Endothelial cell of umbilical vein (primary cell): ENCODE measurements around the gene TRIP13. TPM values are rescaled to one million over a fixed set of nuclear protein-coding genes. Genes with fewer than 3 reads are reported as not detected.

ENCODE experiments used
- BruUV-seq: library from RNA; stranded (reverse); fragments of 400-500 nt; replicated peaks from 2 replicates; lab custom pipeline; 2021; lab: Mats Ljungman, UMichigan
- CTCF ChIA-PET: fragments of 300-600, 350-600 bp; sonication (Branson Sonifier 250); formaldehyde crosslinking; loops from one replicate; lab custom pipeline; 2021; ENCODE audit warnings: antibody characterized with exemption, inconsistent platforms; lab: Charles Lee
- POLR2A ChIA-PET: fragments of 300-600, 350-600 bp; sonication (Branson Sonifier 250); formaldehyde crosslinking; loops from one replicate; lab custom pipeline; 2021; ENCODE audit warnings: antibody characterized with exemption, inconsistent platforms; lab: Charles Lee
- DNase-seq: peaks from one replicate; pipeline ENCODE4 v3.0.0-alpha.2; 2011; ENCODE audit warnings: low read depth, low spot score
- FAIRE-seq: peaks from 2 replicates; lab custom pipeline; 2011; peaks lifted over from hg19 to GRCh38; lab: Jason Lieb, UNC
- H2AFZ ChIP-seq: 2 replicates; pipeline ENCODE4 v1.6.0; 2012; ENCODE audit warnings: low read depth, low read length, control low read depth, inconsistent platforms
- H3K27ac ChIP-seq: 2 replicates; pipeline ENCODE4 v1.5.1; 2011; ENCODE audit warnings: low read depth, mild to moderate bottlenecking, control low read depth, low read length, moderate library complexity; ENCODE audit not compliant: insufficient read depth
- H3K27me3 ChIP-seq, 2 experiments: 2 replicates each; pipeline versions ENCODE4 v1.6.0 to v1.6.1; 2011; ENCODE audit warnings: low read length in 2 of 2, mixed read lengths in 1 of 2; ENCODE audit not compliant: control insufficient read depth in 2 of 2, insufficient read depth in 2 of 2
- H3K36me3 ChIP-seq, 2 experiments: 2 replicates in 1 of 2; 3 replicates in 1 of 2; pipeline ENCODE4 v1.5.1; 2011; ENCODE audit warnings: low read length in 2 of 2, mild to moderate bottlenecking in 1 of 2, moderate library complexity in 1 of 2; ENCODE audit not compliant: control insufficient read depth in 2 of 2, insufficient read depth in 2 of 2; ENCODE audit errors: extremely low read depth in 1 of 2
- H3K4me1 ChIP-seq: 3 replicates; pipeline ENCODE4 v1.5.1; 2011; ENCODE audit warnings: mild to moderate bottlenecking, low read length; ENCODE audit not compliant: control insufficient read depth, insufficient read depth; ENCODE audit errors: extremely low read depth
- H3K4me2 ChIP-seq: 2 replicates; pipeline ENCODE4 v1.6.1; 2011; ENCODE audit warnings: low read length, control low read depth, mixed read lengths; ENCODE audit not compliant: insufficient read depth
- H3K4me3 ChIP-seq, 3 experiments: fragments of 200-600 bp in 1 of 3; sonication (generic), shearing (Covaris generic) in 1 of 3; replicated peaks in 1 of 3; 2 replicates each; pipeline ENCODE4 v1.5.1; 2011 to 2016; ENCODE audit warnings: control low read depth in 3 of 3, low read length in 3 of 3, mild to moderate bottlenecking in 2 of 3, inconsistent platforms in 1 of 3, low read depth in 1 of 3, moderate library complexity in 1 of 3; ENCODE audit not compliant: insufficient read depth in 1 of 3
- H3K79me2 ChIP-seq: 2 replicates; pipeline ENCODE4 v1.6.0; 2012; ENCODE audit warnings: low read length, inconsistent platforms; ENCODE audit not compliant: control insufficient read depth, insufficient read depth
- H3K9ac ChIP-seq: replicated peaks from 2 replicates; pipeline ENCODE3; 2011; ENCODE audit warnings: low read length, control low read depth; ENCODE audit not compliant: insufficient read depth; ENCODE audit errors: extremely low read depth
- H3K9me1 ChIP-seq: replicated peaks from 3 replicates; pipeline ENCODE4 v1.6.0; 2011; ENCODE audit warnings: mild to moderate bottlenecking, low read length; ENCODE audit not compliant: control insufficient read depth, insufficient read depth; ENCODE audit errors: extremely low read depth
- H3K9me3 ChIP-seq: replicated peaks from 2 replicates; pipeline ENCODE4 v1.5.1; 2012; ENCODE audit warnings: low read length, inconsistent platforms; ENCODE audit not compliant: control insufficient read depth, insufficient read depth
- H4K20me1 ChIP-seq: replicated peaks from 2 replicates; pipeline ENCODE3; 2011; ENCODE audit warnings: mild to moderate bottlenecking, low read length; ENCODE audit not compliant: control insufficient read depth, insufficient read depth; ENCODE audit errors: extremely low read depth
- CTCF ChIP-seq, 2 donors: IDR thresholded peaks; 1 replicate in 1 of 2; 2 replicates in 1 of 2; pipeline ENCODE4 v1.5.1; 2011; ENCODE audit warnings: low read length in 2 of 2, mild to moderate bottlenecking in 2 of 2, moderate library complexity in 2 of 2, control low read depth in 1 of 2, inconsistent platforms in 1 of 2, low read depth in 1 of 2; ENCODE audit not compliant: insufficient read depth in 1 of 2; ENCODE audit errors: extremely low read depth in 1 of 2
- EZH2 ChIP-seq: IDR thresholded peaks from 2 replicates; pipeline ENCODE4 v1.6.1; 2012; ENCODE audit warnings: borderline replicate concordance, low read depth, mild to moderate bottlenecking, moderate library complexity, low read length, inconsistent platforms; ENCODE audit not compliant: severe bottlenecking
- FOS ChIP-seq: IDR thresholded peaks from 2 replicates; pipeline ENCODE4 v1.6.1; 2011; ENCODE audit warnings: mild to moderate bottlenecking, low read length, moderate library complexity, borderline replicate concordance; ENCODE audit not compliant: insufficient read depth
- GATA2 ChIP-seq: IDR thresholded peaks from 2 replicates; pipeline ENCODE4 v1.7.0; 2011; ENCODE audit warnings: low read depth, mild to moderate bottlenecking, moderate library complexity, mixed read lengths, low read length; ENCODE audit not compliant: insufficient read length, insufficient read depth
- JUN ChIP-seq: IDR thresholded peaks from 2 replicates; pipeline ENCODE4 v1.6.1; 2011; ENCODE audit warnings: borderline replicate concordance, low read depth; ENCODE audit not compliant: insufficient read length, insufficient read depth
- MAX ChIP-seq: IDR thresholded peaks from 2 replicates; pipeline ENCODE4 v1.6.1; 2011; ENCODE audit not compliant: insufficient read depth, insufficient read length
- MYC ChIP-seq: IDR thresholded peaks from one replicate; pipeline ENCODE4 v1.6.1; 2011; ENCODE audit warnings: mild to moderate bottlenecking, low read depth, low read length
- POLR2A ChIP-seq: IDR thresholded peaks from 2 replicates; pipeline ENCODE4 v1.6.1; 2012; ENCODE audit warnings: low read depth, mild to moderate bottlenecking, control low read depth, low read length
- POLR2AphosphoS5 ChIP-seq: IDR thresholded peaks from 2 replicates; pipeline ENCODE4 v1.6.1; 2012; ENCODE audit warnings: low read depth, mild to moderate bottlenecking, control low read depth, low read length, moderate library complexity; ENCODE audit not compliant: insufficient read depth
- dilution Hi-C: fragments of 300-500 bp; cut with MboI; formaldehyde crosslinking; loops from one replicate; pipeline ENCODE4 v1.15.0; 2019; ENCODE audit warnings: low sequenced_read_pairs; ENCODE audit not compliant: extremely low pct_ligation_motif_present
- intact Hi-C: fragments of 100-400 bp; cut with micrococcal nuclease; formaldehyde crosslinking; loops from one replicate; pipeline ENCODE4 v1.10.0; 2022
- polyA plus RNA-seq, 4 experiments: library from polyadenylated mRNA; depleted of rRNA in 3 of 4; stranded (reverse) in 3 of 4; unstranded in 1 of 4; fragments of >200 nt; gene quantifications; 2 replicates each; pipeline versions ENCODE4 v1.2.1 to v1.2.3, GENCODE V29; 2011 to 2012; ENCODE audit warnings: missing spikeins in 1 of 4
- total RNA-seq: library from RNA; stranded (reverse); gene quantifications from 2 replicates; pipeline ENCODE4 v1.2.3, GENCODE V29; 2021

TRIP13 gene
- total and polyA plus RNA-seq, 2 donors (not counting 3 experiments of a cell fraction or from before 2014, with no cell fraction given), result 17.4 to 39.0 TPM

- CTCF ChIA-PET, result no interaction called here
- dilution Hi-C loops (no loop called here), intact Hi-C loops (no loop called here)
- POLR2A ChIA-PET, result no interaction called here
- H3K4me3 ChIP-seq, result no peak overlapping the region
- no peak overlapping the region for H2AFZ ChIP-seq
- H3K4me1 ChIP-seq, result no peaks in the 10 kb centered on the region
- H3K79me2 ChIP-seq, result no peaks in the 10 kb centered on the region
- TF ChIP-seq JUN, result no peak
- no peak for TF ChIP-seq GATA2
- TF ChIP-seq CTCF (IDR thresholded peaks at IDR 0.05; ENCODE audit: extremely low read depth in 1 of 2, insufficient read depth in 1 of 2, low read depth in 1 of 2, low read length in 2 of 2), result no peak
- TF ChIP-seq POLR2AphosphoS5, result no peak
- TF ChIP-seq EZH2, result no peak
- no peak for TF ChIP-seq MYC
- TF ChIP-seq MAX, result no peak
- TF ChIP-seq FOS, result no peak
- no peak for TF ChIP-seq POLR2A
- peaks cover 0 to 22% of the 10 kb centered on the region in 2 experiments for H3K36me3 ChIP-seq
- no peak overlapping the region for H3K27ac ChIP-seq
- H3K9me1 ChIP-seq, result no peaks in the 10 kb centered on the region
- H3K27me3 ChIP-seq, result no peaks in the 10 kb centered on the region
- no peak overlapping the region for H3K4me2 ChIP-seq
- no peak overlapping the region for H3K9ac ChIP-seq
- FAIRE-seq, result no peak
- no peak for DNase-seq
- no TSS peak for BruUV-seq
- H4K20me1 ChIP-seq, result no peaks in the 10 kb centered on the region
- no peaks in the 10 kb centered on the region for H3K9me3 ChIP-seq
Measured at GRCh38 chr5:861442-862366, 31.0 kb upstream of the TRIP13 start.
